Ramos (cell line): ENCODE data around the gene STX18.
"Not testable (repeated sequence)": the region's sequence is repeated elsewhere in the genome, so short reads cannot be mapped to it uniquely, and the experiment has no call there.

Experiments used
- in situ Hi-C: fragments of 300-500 bp; cut with MboI; formaldehyde crosslinking; loops from one replicate; pipeline ENCODE4 v1.14.3; 2022; ENCODE audit warnings: low sequenced_read_pairs; ENCODE audit not compliant: unreplicated experiment

The STX18 gene

DNA sequence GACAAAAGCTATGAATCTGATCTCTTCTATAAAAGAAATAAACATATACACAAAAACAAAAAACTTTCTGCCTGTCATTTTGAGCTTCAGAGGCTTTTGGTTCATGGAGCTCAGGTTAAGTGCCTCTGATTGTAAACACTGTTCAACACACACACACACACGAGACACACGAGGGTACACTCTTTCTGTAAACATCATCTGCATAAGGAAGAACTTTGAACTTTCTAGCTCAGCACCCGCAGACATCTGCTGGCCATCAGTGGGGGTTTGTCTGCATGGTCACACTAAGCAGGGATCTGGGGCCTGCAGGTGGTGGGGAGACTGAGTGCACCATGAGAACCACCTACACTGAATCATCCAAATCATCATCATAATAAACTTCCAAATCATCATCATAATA is 54.9 kb downstream of the STX18 start:
- in situ Hi-C loops, result loop anchor here (10.0 to 25.0 kb wide), 2 partner anchors 398 to 1325 kb away; no protein-coding TSS in a partner anchor

DNA sequence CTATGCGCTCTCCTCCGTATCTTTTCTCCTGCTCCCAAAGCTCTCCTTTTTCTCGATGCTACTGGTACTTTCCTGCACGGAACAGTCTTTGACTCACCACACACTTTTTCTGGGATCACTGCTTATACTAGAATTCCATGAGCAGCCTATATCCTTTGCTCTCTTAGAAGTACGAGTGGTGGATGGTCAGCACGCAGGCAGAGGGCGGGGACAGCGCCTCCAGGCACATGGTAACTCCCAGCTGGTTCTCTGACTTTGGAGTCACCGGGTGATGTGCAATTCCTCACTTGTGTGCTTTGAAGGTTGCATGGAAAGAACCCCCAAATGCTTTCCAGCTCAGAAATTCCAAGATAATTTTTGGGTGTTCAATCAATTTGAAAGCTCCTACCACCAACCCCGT is 56.0 kb downstream of the STX18 start:
- in situ Hi-C loops, result loop anchor here (10.0 to 25.0 kb wide), 2 partner anchors 399 to 1326 kb away; no protein-coding TSS in a partner anchor

DNA sequence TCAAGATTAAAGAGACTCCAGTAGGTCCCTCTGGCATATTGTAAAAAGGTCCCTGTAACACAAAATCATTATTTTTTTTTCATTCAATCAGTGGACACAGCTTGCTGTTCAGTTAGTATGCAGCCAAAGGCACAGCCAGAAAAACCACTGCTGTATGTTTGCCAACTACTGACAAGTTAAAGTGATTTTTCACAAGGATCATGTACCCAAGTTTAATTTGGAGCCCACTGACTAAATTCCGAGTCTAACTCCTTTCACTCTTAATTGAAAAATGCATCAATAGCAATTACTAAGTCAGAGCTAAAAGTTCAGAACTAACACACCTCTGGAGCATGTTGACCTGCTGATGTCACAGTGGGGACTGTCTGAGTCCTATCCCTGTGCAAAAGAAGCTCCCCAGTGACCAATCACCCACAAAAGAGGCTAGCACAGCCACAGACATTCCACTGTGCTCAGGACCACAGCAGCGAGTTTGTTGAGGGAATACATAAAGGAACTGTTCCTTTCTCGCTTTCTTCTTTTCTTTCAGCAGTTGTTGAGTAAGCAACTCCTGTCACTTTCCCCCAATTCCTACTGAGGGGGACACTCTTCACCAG is 60.4 kb downstream of the STX18 start:
- in situ Hi-C loops, result loop anchor here (10.0 to 25.0 kb wide), 2 partner anchors 403 to 1331 kb away; no protein-coding TSS in a partner anchor

DNA sequence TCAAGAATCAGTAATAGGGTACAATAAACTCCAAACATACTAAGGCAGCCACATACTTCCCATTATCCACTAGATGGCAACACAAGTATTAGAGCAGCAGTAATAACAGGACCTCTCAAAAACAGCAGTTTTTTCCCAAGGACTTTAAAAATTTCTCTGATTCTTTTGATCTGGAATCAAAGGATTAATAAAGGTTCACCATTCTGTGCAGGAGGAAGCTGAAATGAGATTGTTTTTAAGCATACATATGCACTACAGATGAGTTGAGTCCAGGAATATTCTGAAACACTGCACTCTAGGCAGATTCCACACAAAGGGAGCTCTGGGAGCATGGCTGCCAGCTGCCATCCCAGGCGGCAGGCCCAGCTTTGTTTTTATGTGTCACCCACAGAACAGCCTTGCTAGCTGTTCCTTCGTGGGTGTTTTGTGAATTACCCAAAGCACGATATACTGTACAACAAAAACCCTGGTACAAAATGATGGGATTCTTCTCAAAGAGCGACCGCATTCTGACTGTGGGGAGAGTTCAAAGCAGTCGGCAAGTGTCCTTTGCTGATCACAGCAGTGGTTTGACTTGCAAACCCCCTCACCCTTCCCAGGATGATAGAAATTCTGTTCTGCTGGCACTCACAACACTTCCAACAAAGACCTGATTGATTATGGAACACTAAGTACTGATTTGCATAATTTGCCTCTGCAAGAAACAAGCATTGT is 61.0 kb downstream of the STX18 start:
- in situ Hi-C loops, result loop anchor here (10.0 to 25.0 kb wide), 2 partner anchors 404 to 1331 kb away; no protein-coding TSS in a partner anchor

DNA sequence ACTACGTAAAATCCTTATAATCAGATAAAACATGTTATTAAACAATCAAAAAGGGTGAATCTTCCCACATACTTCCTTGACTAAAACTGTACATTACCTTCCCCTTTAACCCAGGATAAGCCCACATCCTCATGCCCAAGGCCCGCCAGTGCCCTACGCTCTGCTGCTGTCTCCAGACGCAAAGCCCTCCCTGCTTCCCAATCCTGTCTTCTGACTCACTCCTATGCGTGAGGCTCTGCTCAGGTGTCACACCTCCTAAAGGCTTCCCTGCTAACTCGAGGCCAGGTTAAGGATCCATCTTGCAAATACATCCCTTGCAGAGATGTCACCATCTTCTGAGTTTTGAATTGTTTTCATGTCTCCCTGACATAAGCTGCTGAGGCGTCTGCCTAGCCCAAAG is 61.6 kb downstream of the STX18 start:
- in situ Hi-C loops, result loop anchor here (10.0 to 25.0 kb wide), 2 partner anchors 405 to 1332 kb away; no protein-coding TSS in a partner anchor

DNA sequence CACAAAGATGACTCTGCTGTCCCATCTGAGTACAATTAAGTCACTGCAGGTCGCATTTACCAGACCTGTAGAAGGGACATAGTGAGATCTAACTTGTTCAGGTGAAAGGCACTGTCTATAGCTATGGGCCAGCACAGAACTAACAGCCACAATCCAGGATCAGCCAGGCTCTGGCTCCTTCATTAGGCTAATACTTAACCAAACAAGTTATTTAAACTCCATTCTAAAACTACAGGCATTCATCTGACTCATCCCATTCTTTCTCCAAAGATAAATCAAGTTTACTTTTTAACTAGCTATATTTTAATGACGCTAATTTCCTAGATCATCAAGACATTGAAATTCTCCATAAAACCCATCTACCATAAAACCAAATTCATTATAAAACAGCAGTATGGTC is 62.5 kb downstream of the STX18 start:
- in situ Hi-C loops, result loop anchor here (25.0 kb wide), 1 partner anchor 1333 kb away; no protein-coding TSS in a partner anchor

DNA sequence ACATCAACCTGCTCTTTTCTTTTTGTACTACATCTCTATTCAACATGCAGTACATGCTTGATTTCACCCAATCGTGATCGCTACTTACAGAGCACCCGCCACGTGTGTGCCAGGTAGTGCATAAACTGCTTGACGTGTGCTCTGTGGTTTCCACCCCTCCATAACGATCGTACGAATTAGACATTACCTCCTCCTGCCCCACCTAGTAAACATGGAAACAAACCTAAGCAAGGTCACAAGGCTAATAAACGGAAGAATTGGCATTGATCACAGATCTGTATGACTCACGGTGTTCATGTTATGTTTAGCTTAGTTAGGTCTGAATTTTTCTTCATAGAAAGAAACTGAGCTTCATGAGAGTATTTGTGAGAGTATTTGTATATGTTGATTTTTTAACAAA is 64.1 kb downstream of the STX18 start:
- in situ Hi-C loops, result loop anchor here (25.0 kb wide), 1 partner anchor 1335 kb away; no protein-coding TSS in a partner anchor

DNA sequence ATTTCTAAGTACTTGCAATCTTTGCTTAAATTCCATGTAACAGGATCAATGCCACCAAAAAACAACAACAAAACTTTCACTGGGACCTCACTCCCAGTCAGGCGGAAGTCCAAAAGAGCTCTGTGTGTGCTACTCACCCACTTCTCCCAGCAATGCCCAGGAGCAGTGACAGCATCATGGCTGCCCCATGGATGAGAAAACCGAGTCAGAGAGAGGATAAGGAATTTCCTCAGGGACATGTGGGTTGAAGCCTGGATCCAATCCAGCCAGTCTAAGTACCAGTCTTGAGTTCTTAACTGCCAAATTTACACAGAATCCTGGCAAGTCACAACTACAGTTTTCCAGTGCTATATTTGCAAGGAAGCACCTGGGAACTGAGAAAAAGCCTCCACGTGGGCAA is 64.5 kb downstream of the STX18 start:
- in situ Hi-C loops, result loop anchor here (25.0 kb wide), 1 partner anchor 1335 kb away; no protein-coding TSS in a partner anchor

DNA sequence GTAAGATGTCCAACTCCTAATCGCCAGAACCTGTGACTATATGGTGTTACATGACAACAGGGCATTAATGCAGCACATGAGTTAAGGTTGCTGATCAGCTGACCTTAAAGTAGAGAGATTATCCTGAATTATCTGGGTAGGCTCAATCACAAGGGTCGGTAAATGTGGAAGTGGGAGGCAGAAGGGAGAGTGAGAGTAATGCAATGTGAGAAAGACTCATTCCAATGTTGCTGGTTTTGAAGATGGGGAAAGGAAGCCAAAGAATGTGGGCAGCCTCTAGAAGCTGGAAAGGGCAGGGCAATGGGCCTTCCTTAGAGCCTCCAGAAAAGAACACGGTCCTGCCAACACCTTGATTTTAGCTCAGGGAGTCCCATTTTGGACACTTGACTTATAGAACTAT is 67.4 kb downstream of the STX18 start:
- in situ Hi-C loops, result no loop called here

DNA sequence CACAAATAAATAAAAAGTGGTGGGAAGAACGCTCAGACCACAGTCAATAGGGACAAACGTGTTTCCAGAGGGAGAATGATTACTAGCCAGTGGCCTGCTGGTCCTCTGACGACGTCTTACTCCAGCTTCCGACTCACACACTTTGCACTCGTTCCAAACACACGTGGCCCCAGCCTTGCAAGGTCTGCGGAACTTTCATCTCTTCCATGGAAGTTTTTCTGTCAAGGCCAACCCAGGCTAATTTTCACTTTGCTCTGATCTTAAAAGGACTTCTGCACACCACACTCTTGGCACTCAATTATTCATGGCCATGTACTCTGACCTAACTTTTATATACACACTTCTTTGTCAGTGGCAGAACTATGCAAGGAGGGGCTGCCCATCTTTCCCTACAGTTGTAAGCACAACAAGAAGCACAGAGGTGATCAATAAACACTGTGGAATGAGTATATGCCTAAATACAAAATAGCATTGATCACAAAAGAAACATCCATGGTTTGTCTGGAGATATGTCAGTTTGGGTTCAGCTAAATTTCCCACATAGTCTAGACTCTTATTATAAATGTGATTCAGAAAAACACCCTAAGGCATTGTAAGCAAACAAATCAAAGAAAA is 69.4 kb downstream of the STX18 start:
- in situ Hi-C loops, result no loop called here

DNA sequence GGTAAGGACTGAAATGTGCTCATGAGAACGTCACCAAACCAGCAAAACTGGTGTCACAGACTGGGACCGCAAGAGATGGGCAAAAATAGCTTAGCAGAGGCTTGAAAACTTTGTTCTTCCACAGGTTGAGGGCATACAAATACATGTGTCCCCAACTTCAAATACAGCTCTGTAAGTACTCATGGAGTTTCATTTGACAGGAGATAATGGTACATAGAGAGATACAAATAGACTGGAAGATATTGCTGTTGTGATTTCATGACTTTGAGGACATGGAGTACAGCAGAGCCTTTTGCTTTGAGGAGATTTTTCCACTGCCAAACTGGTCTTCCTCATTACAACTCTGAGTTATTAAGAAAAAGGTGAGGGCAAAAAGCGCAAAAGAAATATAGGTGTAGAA is 70.7 kb downstream of the STX18 start:
- in situ Hi-C loops, result no loop called here

DNA sequence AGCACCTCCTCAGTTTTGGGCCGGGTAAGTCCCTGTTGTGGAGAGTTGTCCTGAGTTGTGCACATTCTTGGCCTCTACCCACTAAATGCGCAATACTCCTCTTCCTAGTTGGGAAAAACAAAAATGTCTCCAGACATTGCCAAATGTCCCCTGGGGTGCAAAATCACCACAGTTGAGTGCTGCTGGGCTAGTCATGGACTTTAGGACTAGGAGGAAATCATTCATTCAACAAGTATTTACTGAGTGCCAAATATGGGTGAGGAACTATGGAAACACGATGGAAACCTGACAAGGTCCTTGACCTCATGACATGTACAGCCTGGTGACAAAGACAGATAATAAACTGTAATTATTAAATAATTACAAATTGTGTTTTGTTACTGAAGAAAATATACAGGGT is 71.6 kb downstream of the STX18 start:
- in situ Hi-C loops, result no loop called here

DNA sequence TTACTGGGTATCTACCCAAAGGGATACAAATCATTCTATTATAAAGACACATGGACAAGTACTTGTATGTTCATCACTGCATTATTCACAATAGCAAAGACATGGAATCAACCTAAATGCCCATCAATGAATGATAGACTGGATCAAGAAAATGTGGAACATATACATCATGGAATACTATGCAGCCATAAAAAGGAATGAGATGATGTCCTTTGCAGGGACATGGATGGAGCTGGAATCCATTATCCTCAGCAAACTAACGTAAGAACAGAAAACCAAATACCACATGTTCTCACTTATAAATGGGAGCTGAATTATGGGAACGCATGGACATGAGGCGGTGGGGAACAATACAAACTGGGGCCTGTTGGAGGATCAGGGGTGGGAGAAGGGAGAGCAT is 76.6 kb downstream of the STX18 start:
- in situ Hi-C loops, result not testable (repeated sequence)

DNA sequence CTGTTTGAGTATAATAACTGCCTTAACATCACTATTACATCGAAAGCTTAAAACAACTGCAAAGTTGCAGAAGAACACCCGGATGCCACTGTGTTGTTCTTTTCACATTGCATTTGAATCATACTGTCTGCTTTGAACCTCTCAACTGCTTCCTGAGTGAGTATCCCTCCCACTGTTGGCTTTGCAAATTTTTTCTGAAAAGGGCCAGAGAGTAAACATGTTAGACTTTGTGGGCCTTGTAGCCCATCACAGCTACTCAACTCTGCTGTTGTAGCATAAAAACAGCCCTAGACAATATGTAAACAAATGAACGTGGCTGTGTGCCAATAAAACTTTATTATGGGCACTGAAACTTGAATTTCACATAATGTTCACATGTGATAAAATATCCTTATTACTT is 78.9 kb downstream of the STX18 start:
- in situ Hi-C loops, result no loop called here

DNA sequence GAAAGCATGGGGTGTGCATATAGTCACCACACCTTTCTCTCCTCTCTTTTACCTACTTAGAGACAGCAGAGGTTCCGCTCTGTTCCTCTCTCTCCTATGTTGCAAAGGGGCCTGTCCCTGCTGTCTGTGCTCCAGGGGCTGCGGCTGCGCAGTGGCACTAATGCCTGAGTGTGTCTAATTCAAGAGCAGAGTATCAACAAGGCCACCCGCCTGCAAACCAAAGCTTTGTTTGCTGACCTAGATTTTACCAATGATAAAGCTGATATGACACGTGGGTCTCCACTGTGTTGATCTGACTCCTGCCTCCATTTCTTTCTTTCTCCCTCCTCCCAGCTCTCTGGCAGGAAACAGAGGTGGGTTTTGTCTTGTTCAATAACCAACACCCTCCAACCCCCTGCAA is 80.0 kb downstream of the STX18 start:
- in situ Hi-C loops, result no loop called here

DNA sequence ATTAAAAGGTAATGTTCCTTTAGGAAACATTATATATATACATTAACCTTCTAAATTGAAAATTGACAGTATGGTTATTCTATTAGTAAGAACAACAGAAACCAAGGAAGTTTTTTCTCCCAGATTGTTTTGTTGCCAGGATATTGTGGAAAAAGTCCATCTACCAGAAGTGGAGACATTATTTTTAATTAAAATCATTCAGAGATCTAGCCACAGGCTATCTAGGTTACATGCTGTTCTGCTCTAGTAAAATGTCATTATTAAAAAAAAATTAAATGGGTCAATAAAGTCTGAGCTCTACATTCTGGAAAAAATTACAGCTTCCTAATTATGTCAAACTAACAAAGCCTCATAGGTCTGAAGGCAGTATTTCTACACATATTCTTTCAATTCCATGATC is 80.7 kb downstream of the STX18 start:
- in situ Hi-C loops, result no loop called here

DNA sequence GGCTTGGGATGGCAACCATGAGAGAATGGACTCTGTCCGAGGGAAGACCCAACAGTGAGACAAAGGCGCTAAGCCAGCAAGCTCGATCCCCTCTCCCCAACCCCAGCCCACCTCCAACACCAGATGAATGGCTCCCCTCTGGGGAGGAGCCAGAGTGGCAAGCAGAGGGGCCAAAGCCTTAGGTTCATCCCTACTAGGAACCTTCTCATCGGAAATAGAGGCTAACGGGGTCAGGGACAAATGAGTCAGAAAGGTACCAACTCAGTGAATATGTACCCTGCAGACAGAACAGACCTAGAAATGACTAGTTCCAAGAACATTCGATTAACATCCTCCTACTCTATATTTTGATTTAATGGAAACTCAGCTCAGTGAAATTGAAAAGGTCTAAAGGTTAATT is 81.1 kb downstream of the STX18 start:
- in situ Hi-C loops, result no loop called here

DNA sequence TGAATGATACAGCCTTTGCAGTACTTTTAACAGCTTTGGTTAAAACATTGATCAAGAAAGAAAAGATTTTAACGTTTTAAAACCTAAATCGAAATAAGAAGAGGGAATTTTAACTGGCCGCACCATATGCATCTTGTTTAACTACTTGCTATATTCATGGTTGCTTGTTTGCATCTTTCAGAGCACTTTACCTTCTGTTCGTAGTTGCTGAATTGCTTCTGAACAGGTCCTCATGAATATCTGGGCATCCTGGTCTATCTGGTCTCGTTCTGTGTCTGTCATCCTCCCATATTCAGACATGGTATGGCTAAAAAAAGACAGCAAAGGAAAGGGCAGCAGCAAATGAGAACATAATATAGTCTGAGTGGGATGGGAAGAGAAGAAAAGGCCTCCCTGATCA is 82.7 kb downstream of the STX18 start:
- in situ Hi-C loops, result no loop called here

DNA sequence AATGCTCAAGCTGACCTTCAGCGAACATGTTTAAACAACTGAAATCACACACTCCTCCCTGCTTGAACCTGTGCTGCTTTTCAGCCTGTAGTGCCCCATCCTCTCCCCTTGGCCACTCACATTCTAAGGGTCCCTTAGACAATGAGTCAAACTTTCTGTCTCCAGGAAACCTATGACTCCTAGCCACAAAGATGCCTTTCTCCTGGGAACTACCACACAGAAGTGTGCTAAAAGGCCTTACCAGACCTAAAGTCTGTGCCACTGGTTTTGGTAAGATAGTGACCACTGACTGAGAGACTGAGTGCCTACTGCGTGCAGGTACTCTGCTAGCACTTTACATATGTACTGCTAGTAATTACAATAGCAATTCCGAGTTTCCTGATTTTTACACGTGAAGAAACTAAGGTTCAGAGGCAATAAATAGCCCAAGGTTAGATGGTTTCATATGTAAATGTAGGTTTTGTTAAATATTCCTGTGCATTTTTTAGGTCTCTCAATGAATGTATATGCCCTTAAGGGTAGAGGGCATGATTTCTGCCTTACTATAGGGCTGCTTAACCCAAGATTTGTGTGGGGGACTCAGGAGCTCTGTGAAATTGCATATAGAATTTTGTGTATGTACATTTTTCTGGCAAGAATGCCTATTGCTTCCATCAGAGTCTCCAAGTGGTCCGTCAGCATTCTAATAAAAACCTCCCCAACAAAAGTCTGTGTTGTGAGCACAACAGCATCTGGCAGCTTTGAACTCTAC is 83.9 kb downstream of the STX18 start:
- in situ Hi-C loops, result no loop called here

DNA sequence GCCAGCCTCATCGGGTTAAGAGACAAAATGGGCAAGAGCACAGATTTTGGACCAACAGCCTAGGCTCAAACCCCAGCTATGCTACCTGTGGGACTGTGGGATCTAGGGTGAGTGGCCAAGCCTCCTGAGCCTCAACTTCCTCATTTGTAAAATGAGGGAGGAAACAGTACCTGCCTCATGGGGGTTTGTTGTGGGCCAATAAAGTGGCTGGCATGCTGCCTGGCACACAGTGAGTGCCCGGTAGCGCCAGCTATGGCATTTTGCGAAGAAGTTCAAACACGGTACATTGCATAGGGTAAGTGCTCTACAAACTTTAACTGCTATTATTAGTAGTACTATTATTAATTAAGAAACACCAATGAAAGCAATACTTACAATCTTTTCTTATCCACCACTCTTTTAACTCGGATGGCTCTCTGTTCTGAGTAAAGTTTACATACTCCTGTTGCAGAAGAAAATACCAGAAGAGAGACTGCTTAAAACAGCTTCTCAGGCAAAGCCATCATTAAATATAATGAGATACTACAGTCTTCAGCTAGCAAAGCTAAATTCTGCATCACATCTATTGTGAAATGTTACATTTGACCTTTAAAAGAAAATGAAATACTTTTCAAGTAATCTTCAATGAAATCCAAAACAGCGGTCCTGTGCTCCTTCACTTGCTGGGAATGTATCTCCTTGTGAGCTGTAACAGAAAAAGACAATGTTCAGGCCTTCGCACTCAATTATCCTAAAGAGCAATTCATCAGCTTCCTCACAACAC is 84.9 kb downstream of the STX18 start:
- in situ Hi-C loops, result no loop called here
